ENCODE data around the gene ADRA2B. TPM values are rescaled to one million over a fixed set of nuclear protein-coding genes. Genes with fewer than 3 reads are reported as not detected.
A peak's percentile ranks its signal among the peaks of the same experiment; 100 is the strongest.

Gene ADRA2B
- total RNA-seq, 6 donors from 2014 or later, result 0.15 to 1.0 (median 0.31) TPM

DNA sequence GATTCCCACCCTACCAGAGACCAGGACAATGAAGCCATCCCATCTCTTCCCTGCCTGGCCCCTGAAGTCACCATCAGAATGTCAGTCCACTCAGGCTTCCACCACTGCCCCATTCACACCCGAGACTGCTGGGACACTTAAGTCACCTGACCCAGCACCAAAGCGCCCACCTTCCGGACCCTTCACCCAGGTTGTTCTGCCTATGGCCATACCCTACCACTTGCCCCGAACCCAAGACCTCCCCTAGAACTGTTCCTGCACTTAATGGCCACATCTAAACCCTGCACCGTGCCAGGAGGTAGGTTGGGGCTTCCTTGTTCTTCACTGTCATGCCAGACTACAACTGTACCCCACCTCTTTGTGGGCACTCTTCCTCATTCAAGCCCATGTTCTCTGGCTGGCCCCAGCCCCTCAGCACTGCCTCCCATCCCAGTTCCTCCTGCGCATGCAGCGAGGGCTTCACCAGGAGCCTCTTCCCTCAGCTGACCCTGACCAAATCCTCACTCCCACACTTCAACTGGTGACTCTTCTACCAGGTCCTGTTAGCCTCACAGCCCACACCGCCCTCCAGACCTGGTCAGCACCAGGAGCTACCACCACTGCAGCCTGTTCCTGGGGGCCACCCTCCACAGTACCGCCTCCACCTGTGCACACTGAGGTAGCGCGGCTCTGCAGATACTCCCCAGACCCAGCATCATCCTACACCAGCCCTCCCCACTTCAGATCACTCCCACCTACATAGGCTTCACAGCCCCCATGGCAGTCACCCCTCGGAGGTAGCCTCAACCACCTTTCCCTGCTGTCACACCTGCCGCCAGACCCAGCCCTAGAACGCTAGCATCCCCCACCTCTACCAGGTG, 8.3 kb upstream of the ADRA2B start:
- Histone ChIP-seq H3K27me3 (no peaks in the 10 kb centered on the region), H3K9me3 (no peaks in the 10 kb centered on the region), H3K4me1 (no peaks in the 10 kb centered on the region), H3K27ac (no peak overlapping the region), H3K4me3 (no peak overlapping the region), H3K36me3 (no peaks in the 10 kb centered on the region)
- DNase-seq, result no peak
- 89 to 90% methylated on average over 14 of the region's 14 CpGs for WGBS, 2 donors
- TF ChIP-seq POLR2A (IDR thresholded peaks at IDR 0.05) (no peak), EP300 (IDR thresholded peaks at IDR 0.05) (no peak), POLR2AphosphoS5 (IDR thresholded peaks at IDR 0.05) (no peak)
- TF ChIP-seq, protein P1, sequence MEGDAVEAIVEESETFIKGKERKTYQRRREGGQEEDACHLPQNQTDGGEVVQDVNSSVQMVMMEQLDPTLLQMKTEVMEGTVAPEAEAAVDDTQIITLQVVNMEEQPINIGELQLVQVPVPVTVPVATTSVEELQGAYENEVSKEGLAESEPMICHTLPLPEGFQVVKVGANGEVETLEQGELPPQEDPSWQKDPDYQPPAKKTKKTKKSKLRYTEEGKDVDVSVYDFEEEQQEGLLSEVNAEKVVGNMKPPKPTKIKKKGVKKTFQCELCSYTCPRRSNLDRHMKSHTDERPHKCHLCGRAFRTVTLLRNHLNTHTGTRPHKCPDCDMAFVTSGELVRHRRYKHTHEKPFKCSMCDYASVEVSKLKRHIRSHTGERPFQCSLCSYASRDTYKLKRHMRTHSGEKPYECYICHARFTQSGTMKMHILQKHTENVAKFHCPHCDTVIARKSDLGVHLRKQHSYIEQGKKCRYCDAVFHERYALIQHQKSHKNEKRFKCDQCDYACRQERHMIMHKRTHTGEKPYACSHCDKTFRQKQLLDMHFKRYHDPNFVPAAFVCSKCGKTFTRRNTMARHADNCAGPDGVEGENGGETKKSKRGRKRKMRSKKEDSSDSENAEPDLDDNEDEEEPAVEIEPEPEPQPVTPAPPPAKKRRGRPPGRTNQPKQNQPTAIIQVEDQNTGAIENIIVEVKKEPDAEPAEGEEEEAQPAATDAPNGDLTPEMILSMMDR (IDR thresholded peaks at IDR 0.05), result no peak
- peak in 1 of 2 donors; percentile 4 for ATAC-seq (ENCODE audit: low FRiP score in 2 of 2)

DNA sequence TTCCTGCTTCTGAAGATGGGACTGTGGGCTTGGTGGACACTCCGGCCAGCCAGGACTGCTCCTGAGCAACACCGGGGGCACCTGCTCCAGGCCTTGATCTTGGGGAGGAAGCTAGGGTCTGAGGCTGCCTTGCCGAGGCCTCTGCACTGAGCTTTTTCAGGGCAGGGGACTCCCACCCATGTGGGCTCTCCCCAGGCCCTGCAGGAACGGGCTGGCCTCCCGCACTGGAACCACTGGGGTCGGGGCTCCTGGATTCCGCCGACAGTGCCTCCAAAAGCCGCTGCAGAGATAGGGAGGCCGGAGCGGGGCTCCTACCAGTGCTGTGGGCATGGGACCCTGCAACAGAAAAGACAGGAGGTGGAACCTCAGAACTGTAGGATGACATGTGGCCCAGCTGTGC, 7.6 kb upstream of the ADRA2B start:
- no peaks in the 10 kb centered on the region for H3K36me3 ChIP-seq
- 94% methylated on average over 11 of the region's 11 CpGs; no CpG with 5 or more reads in 1 of the 2 donors for WGBS, 2 donors
- no peak overlapping the region for H3K4me3 ChIP-seq
- H3K4me1 ChIP-seq, result no peaks in the 10 kb centered on the region
- ATAC-seq (ENCODE audit: low FRiP score in 2 of 2) (no peak), DNase-seq (no peak)
- H3K9me3 ChIP-seq, result no peaks in the 10 kb centered on the region
- no peak overlapping the region for H3K27ac ChIP-seq
- TF ChIP-seq POLR2A (IDR thresholded peaks at IDR 0.05), result no peak
- no peak for TF ChIP-seq POLR2AphosphoS5 (IDR thresholded peaks at IDR 0.05)
- TF ChIP-seq EP300 (IDR thresholded peaks at IDR 0.05), result no peak
- TF ChIP-seq, protein P1 (IDR thresholded peaks at IDR 0.05), result no peak
- no peaks in the 10 kb centered on the region for H3K27me3 ChIP-seq

DNA sequence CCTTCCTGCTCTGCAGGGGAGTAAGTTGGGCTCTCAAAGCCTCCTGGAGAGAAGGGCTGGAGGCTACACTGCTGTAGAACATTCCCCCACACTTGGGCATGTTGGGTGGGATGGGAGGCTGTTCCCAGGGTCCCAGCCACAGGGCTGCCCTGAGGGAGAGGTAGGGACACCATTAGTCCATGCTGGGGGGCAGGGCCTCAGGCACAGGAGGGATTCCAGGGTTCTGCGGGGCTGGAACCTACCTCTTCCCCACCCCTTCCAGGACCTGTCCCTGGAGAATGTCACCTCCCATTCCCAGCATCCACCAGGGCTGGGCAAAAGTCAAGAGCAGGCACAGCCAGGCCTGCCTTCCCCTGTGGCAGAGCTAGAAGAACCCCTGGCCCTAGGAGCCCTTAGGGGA, 6.9 kb upstream of the ADRA2B start:
- no peak for TF ChIP-seq EP300 (IDR thresholded peaks at IDR 0.05)
- TF ChIP-seq, protein P1 (IDR thresholded peaks at IDR 0.05), result no peak
- no peak for TF ChIP-seq POLR2A (IDR thresholded peaks at IDR 0.05)
- no peak for TF ChIP-seq POLR2AphosphoS5 (IDR thresholded peaks at IDR 0.05)
- Histone ChIP-seq H3K4me3 (no peak overlapping the region), H3K27ac (no peak overlapping the region), H3K36me3 (no peaks in the 10 kb centered on the region), H3K4me1 (no peaks in the 10 kb centered on the region), H3K9me3 (no peaks in the 10 kb centered on the region), H3K27me3 (no peaks in the 10 kb centered on the region)
- ATAC-seq (ENCODE audit: low FRiP score in 2 of 2), result no peak
- 86% methylated on average over 1 of the region's 1 CpG; no CpG with 5 or more reads in 1 of the 2 donors for WGBS, 2 donors
- no peak for DNase-seq

DNA sequence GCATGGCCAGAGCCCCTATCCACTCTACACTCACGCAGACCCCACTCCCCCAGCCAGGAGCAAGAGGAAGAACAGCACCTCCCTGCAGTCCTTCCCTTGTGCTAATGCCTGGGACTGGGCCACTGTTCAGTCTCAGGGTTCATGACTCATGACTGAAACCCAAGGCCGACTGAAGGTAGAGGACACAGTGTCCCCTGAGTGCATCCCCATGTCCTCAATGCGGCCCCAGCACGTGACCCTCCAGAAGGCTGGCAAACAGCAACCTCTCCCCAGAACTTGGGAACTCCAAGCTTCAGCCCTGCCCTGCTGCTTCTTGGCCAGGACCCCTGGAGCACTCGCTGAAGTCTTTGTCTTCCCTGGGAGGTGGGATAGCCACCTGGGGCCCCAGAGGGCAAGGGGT, 6.0 kb upstream of the ADRA2B start:
- 85 to 91% methylated on average over 5 of the region's 5 CpGs for WGBS, 2 donors
- Histone ChIP-seq H3K36me3 (no peaks in the 10 kb centered on the region), H3K27me3 (peaks cover 0 to 8% (median 2%) of the 10 kb centered on the region in 4 donors), H3K9me3 (no peaks in the 10 kb centered on the region), H3K27ac (no peak overlapping the region), H3K4me1 (peaks cover under 1 to 2% (median under 1%) of the 10 kb centered on the region in 4 donors), H3K4me3 (no peak overlapping the region)
- no peak for TF ChIP-seq EP300 (IDR thresholded peaks at IDR 0.05)
- no peak for TF ChIP-seq POLR2AphosphoS5 (IDR thresholded peaks at IDR 0.05)
- TF ChIP-seq, protein P1 (IDR thresholded peaks at IDR 0.05), result no peak
- TF ChIP-seq POLR2A (IDR thresholded peaks at IDR 0.05), result no peak
- ATAC-seq (ENCODE audit: low FRiP score in 2 of 2) (no peak), DNase-seq (no peak)

Measured in upper lobe of left lung (tissue), 6 donors.